HG03108 (cell line): ENCODE measurements around the gene EMSY.

Source experiments
- ATAC-seq: cut with Tn5 transposase; IDR thresholded peaks from one replicate; pipeline ENCODE4 v1.9.1; 2021; ENCODE audit warnings: moderate library complexity; ENCODE audit not compliant: unreplicated experiment

EMSY gene

GRCh38 chr11:76513654-76514034 is 68.8 kb downstream of the EMSY start:
- no peak for ATAC-seq

DNA sequence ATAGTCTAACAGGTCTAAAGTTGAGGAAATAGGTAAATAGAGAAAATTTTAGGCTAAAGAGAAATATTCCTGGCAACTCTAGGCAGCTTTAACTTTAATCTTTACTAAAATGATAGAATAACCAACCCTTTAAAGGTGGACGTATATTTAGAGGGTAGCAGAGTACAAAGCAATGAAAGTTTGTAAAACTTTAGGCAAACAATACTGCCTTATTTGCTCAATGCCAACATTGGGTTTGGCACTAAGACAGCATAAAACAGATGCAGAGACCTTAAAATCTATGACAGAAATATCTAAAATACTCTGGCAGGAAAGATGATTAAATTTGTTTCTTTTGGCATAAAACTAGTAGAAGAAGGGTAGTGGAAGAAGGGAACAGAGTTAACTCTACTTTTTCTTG is 70.7 kb downstream of the EMSY start:
- ATAC-seq, result no peak

GRCh38 chr11:76523147-76523546 is 78.3 kb downstream of the EMSY start:
- ATAC-seq, result no peak

GRCh38 chr11:76523786-76524436 is 79.1 kb downstream of the EMSY start:
- no peak for ATAC-seq

DNA sequence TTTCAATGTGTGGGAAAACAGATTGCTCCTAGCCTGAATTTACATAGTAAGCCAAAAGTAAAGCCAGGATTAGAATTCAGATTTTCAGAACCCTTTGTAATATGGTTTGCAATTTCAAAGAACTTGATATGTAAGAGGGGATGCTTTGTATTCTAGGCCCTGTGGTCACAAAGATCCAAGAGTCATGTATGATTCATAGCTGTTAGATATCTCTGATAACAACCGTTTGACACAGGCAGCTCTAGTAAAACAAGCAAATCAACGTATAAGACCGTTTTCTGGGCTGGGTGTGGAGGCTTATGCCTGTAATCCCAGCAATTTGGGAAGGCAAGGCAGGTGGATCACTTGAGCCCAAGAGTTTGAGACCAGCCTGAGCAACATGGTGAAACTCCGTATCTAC is 79.6 kb downstream of the EMSY start:
- no peak for ATAC-seq

DNA sequence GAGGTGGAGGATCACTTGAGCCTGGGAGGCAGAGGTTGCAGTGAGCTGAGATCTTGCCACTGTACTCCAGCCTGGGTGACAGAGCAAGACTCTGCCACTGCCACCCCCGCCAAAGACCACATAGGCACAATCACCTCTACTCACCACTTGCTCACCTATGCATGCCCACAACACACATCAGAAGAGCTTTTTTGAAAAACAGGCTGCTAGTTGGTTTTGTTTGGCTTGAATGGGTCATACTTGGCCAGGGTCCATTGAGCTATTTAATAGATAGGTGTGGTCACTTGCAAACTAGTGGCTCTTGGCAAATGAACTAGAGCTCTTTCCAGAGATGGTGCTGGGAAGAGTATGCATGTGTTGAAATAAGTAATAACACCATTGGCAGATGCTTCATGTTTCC is 80.1 kb downstream of the EMSY start:
- no peak for ATAC-seq

GRCh38 chr11:76526878-76527277 is 82.1 kb downstream of the EMSY start:
- no peak for ATAC-seq

- no peak for ATAC-seq
Measured at GRCh38 chr11:76542436-76542835, 97.6 kb downstream of the EMSY start.

DNA sequence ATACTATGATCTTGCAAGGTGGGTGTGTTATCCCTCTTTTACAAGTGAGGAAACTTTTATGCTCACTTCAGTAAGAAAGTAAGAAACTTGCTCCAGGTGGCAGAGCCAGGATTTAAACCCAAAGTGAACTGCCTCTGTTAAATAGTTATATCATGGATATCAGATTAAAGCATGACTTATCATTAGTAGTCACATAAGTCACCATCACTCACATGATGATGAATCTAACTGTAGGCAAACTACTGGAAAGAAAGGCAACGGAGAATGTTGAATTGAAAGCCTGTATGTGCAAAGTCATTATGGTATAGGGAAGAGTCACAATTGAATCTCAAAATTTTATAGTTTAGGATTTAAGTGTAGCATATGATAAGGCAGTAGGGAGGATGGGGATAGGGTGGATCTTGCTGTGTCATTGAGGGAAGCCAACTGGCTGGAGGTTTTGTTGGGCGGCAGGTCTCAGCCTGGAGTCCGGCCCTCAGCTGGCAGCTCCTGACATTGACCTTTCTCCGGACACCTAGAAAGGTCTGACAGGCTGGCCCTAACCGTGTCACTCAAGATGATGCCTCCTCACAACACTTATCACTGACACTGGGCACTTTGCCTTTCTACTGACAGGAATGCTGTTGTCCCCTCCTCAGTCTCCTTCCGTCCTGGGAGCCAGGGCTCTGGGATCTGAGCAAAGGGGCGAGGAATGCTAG is 98.3 kb downstream of the EMSY start:
- no peak for ATAC-seq

DNA sequence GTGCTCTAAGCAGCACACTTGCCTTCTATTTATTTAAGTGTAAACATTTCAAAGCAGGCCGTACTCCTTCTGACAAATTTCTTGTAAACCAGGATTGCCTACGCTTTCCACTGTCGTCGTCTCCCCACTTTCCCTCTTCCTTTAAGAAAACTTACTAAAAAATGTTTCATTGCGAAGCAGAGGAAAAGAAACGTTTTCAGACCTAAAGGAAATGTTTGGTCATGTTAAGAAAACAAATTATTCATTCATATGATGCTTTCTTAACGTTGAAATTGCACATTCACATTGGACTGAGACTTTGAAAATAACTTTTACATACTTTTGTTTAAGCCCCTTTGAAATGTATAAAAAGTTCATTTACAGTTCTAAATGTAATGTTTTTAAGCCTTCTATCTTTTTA is 106.0 kb downstream of the EMSY start:
- no peak for ATAC-seq

GRCh38 chr11:76551400-76551799 is 106.6 kb downstream of the EMSY start:
- ATAC-seq, result no peak

- no peak for ATAC-seq
Measured at GRCh38 chr11:76552987-76553386, 108.2 kb downstream of the EMSY start.

- ATAC-seq, result no peak
Measured at GRCh38 chr11:76553554-76554476, 109.0 kb downstream of the EMSY start.

- ATAC-seq, result no peak
Measured at GRCh38 chr11:76554767-76555166, 109.9 kb downstream of the EMSY start.

GRCh38 chr11:76557466-76557865 is 112.6 kb downstream of the EMSY start:
- ATAC-seq, result no peak

DNA sequence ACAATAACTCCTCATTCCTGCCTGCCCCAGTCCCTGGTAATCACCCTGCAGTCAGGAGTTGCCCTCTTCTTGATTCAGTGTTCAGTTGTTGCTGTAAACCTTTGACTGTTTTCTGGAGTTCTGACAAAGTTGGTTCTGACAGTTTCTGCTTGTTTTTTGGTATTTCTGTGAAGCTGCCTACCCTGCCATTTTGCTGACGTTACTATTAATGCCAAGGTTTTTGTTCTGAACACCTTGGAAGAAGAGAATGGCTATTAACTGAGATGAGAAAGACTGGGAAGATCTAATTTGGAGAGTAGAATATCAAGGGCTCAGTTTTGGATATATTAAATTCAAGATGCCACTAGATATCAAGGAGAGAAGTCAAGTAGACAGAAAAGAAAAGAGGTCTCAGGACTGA is 113.7 kb downstream of the EMSY start:
- ATAC-seq, result no peak

DNA sequence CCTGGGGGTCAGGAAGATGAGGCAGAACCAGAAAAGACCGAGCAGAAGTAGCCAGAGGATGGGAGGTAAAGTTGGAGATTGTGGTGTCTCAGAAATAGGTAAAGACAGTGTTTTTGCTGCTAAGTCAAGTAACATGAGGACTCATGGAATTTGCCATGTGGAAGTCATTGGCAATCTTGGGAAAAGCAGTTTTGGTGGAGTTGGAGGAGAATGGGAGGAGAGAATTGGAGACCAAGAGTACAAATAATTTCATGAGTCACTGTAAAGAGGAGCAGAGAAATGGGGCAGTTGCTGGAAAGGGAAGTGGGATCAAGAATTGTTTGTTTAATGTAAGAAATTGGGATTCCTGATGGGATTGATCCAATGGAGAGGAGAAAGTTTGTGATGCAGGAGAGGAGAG is 114.1 kb downstream of the EMSY start:
- ATAC-seq, result no peak

DNA sequence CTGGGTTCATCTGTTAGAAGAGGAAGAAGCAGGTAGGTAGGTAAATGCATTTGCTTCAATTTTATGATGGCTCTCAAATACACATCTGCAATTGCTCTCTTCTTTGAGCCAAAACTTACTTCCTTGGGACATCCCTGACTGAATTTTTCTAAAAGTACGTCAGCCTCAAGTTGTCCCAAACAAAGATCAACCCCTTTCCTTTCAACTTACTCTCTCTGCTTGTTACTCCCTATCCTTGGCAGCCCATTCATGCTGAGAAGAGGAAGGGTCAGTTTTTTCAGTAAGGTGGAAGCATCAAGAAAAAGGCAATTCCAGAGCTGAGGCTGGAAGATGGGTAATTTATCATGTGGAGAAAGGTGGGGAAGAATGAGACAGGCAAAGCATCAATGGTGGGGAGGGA is 114.5 kb downstream of the EMSY start:
- no peak for ATAC-seq

DNA sequence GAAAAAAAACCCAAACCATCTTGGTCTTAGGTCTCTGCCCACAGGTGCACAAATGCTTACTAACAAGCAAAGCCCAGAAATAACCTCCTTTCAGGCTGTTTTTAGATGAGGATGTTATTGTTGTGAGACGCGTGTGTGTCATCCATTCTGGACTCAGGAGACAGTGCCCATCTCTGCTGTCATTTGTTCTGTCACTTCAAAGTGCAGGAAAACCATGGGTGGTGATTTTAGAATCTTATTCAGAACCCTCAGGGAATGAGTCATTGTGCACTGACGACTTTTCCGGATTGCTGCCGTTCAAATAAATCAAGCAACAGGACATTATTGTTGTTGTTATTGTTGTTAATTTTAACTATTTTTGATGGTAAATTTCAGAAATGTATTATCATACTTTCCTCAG is 115.4 kb downstream of the EMSY start:
- ATAC-seq, result no peak

DNA sequence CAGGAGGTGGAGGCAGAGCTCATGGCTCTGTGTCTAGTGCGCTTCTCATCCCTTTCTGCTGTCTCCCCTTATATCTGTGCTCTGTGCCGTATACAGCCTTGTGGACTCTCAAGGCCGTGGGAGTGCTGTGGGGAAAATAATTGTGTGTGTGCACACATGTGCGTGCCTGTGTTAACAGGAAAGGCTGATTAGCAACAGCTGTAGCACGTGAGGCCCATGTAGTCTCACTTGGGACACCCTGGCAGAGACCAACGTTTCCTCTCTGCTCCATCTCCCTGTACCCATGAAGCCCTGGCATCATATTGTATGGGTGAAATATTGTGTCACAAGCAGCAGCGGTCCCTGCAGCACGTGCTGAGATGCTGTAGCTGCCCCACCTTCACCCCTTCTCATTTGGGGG is 116.4 kb downstream of the EMSY start:
- ATAC-seq, result no peak

- no peak for ATAC-seq
Measured at GRCh38 chr11:76562541-76562940, 117.7 kb downstream of the EMSY start.

GRCh38 chr11:76564364-76564763 is 119.5 kb downstream of the EMSY start:
- no peak for ATAC-seq
